Measurements from ENCODE around the gene SENP5. TPM values are rescaled to one million over a fixed set of nuclear protein-coding genes. Genes with fewer than 3 reads are reported as not detected.

SENP5 gene
- total and polyA plus RNA-seq, 9 of the 15 experiments (the other 6 are each of a cell fraction or from before 2014, with no cell fraction given): 18.3 to 59.7 (median 35.8) TPM

DNA sequence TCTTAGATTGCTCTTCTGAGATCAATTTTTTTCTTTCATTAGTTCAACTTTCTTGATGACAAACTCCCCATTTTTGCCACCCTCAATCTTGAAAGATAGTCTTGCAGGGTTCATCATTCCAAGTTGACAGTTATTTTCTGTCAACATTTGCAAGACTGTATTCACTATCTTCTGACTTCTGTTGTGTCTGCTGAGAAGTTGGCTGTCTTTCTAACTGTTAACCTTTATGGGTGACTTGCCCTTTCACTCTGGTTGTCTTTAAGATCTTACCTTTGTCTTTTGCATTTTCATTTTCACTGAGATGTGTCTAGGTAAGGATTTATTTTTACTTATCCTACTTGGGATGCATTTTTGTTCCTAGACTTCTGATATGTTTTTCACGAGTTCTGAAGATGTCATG lies 115.5 kb downstream of the SENP5 start:
- Histone ChIP-seq H3K79me2 (ENCODE audit: control insufficient read depth, insufficient read depth, low read length) (no peaks in the 10 kb centered on the region), H3K9ac (ENCODE audit: insufficient read depth in 1 of 2, low read depth in 2 of 2, low read length in 2 of 2) (no peak overlapping the region), H3K4me3 (no peak overlapping the region), H3K27ac (ENCODE audit: extremely low read depth, low read depth, low read length) (no peak overlapping the region), H2AFZ (ENCODE audit: low read depth, low read length) (no peak overlapping the region), H3K27me3 (ENCODE audit: control insufficient read depth in 2 of 2, insufficient read depth in 2 of 2, low read length in 2 of 2) (no peaks in the 10 kb centered on the region), H3K9me1 (ENCODE audit: control insufficient read depth, insufficient read depth, low read length) (no peaks in the 10 kb centered on the region), H3K4me2 (ENCODE audit: insufficient read depth, low read length) (no peak overlapping the region), H3K36me3 (ENCODE audit: control insufficient read depth, insufficient read depth, low read length) (no peaks in the 10 kb centered on the region), H3K4me1 (replicated peaks in 1 of 2; ENCODE audit: control insufficient read depth in 2 of 2, insufficient read depth in 2 of 2, low read length in 2 of 2) (peaks cover 15 to 22% of the 10 kb centered on the region in 2 experiments), H4K20me1 (replicated peaks; ENCODE audit: control insufficient read depth, insufficient read depth, low read length) (no peaks in the 10 kb centered on the region), H3K9me3 (replicated peaks; ENCODE audit: control insufficient read depth, insufficient read depth, low read depth, low read length) (peaks cover 11% of the 10 kb centered on the region)
- BruUV-seq (replicated peaks): no TSS peak
- 7% methylated on average over 1 of the region's 1 CpG for WGBS (ENCODE audit: insufficient coverage, low coverage, missing lambda C conversion rate)
- ChIA-PET CTCF (ENCODE audit: low intra/inter-chr PET ratio) (no interaction called here), POLR2A (interaction anchor here (1.0 kb wide), 1 partner anchor 12 kb away, joined by 3 read pairs; no protein-coding TSS in a partner anchor)
- DNase-seq (ENCODE audit: extremely low read depth in 1 of 4, low spot score in 3 of 4): peak in 2 of 4 experiments; percentile 24 to 30
- intact Hi-C loops (cut with micrococcal nuclease): no loop called here
- no peak for ATAC-seq
- no peak for FAIRE-seq
- in situ Hi-C loops (cut with MboI): loop anchor here (25.0 kb wide), 1 partner anchor 529 kb away; no protein-coding TSS in a partner anchor
- peak in 1 of 2 experiments; percentile 100; a peak in 2 of 3 replicates for TF ChIP-seq CBX3 (IDR thresholded peaks at IDR 0.05; ENCODE audit: borderline replicate concordance in 1 of 2, low read length in 2 of 2)
- TF ChIP-seq HNRNPK (IDR thresholded peaks at IDR 0.05; ENCODE audit: low read depth, low read length, poor library complexity, severe bottlenecking): no peak
- TF ChIP-seq CBFA2T3 (IDR thresholded peaks at IDR 0.05): peak; percentile 11; the same call in 1 of the 2 replicates
- TF ChIP-seq ETS2 (tag; IDR thresholded peaks at IDR 0.05; ENCODE audit: borderline replicate concordance, poor library complexity, severe bottlenecking): no peak
- TF ChIP-seq, protein P1, sequence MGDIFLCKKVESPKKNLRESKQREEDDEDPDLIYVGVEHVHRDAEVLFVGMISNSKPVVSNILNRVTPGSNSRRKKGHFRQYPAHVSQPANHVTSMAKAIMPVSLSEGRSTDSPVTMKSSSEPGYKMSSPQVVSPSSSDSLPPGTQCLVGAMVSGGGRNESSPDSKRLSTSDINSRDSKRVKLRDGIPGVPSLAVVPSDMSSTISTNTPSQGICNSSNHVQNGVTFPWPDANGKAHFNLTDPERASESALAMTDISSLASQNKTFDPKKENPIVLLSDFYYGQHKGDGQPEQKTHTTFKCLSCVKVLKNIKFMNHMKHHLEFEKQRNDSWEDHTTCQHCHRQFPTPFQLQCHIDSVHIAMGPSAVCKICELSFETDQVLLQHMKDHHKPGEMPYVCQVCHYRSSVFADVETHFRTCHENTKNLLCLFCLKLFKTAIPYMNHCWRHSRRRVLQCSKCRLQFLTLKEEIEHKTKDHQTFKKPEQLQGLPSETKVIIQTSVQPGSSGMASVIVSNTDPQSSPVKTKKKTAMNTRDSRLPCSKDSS (IDR thresholded peaks at IDR 0.05; ENCODE audit: low read depth, partially characterized antibody): peak; percentile 99
- TF ChIP-seq ZNF184 (CRISPR knock-in tag; IDR thresholded peaks at IDR 0.05): no peak
- TF ChIP-seq XRCC3 (IDR thresholded peaks at IDR 0.05): peak; percentile 89
- TF ChIP-seq IRF1 (CRISPR knock-in tag; IDR thresholded peaks at IDR 0.05; ENCODE audit: borderline replicate concordance): no peak
- peak; percentile 45 for TF ChIP-seq BRD9 (IDR thresholded peaks at IDR 0.05; ENCODE audit: low read depth, partially characterized antibody)
- no peak for TF ChIP-seq HNRNPLL (IDR thresholded peaks at IDR 0.05; ENCODE audit: low read depth, low read length, poor library complexity, severe bottlenecking)
- peak; percentile 62 for TF ChIP-seq ZEB2 (IDR thresholded peaks at IDR 0.05)
- TF ChIP-seq ZNF507 (tag; conservative IDR thresholded peaks at IDR 0.05): no peak
- TF ChIP-seq HOMEZ (CRISPR knock-in tag; IDR thresholded peaks at IDR 0.05): no peak
- no peak for TF ChIP-seq RCOR1 (IDR thresholded peaks at IDR 0.05; ENCODE audit: borderline replicate concordance in 1 of 2, low read depth in 2 of 2, low read length in 2 of 2)
- peak; percentile 63 to 90 for TF ChIP-seq TRIM24 (IDR thresholded peaks at IDR 0.05)
- peak; percentile 38; the same call in 1 of the 2 replicates for TF ChIP-seq NBN (IDR thresholded peaks at IDR 0.05; ENCODE audit: low read depth)

All from K562 (cell line).